Fibroblast of skin of right quadriceps (primary cell): Measurements from ENCODE around the gene AKT2.

ENCODE experiments used
- DNase-seq: peaks from one replicate; pipeline ENCODE4 v3.0.0-alpha.2; 2013

AKT2 gene

DNA sequence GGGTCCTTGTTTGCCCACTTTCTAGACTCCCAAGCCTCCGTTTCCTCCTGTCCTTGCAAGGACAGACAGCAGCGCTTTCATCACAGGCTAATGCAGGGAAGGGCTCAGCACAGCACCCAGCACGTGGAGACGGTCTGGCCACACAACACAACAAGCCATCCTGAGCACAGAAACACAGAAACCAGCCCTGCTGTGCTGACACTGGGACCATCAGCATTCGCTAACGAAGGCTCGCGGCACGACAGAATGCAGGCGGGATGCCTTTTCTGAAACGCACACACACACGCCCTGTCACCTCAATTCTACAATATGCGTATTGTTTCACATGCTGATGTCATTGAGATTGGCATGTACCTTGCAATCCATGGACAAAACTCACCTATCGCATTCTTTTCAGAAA lies 12.9 kb downstream of the AKT2 start:
- no peak for DNase-seq

- no peak for DNase-seq
Measured at GRCh38 chr19:40271706-40272105, 13.4 kb downstream of the AKT2 start.

- no peak for DNase-seq
Measured at GRCh38 chr19:40270362-40271089, 14.6 kb downstream of the AKT2 start.

DNA sequence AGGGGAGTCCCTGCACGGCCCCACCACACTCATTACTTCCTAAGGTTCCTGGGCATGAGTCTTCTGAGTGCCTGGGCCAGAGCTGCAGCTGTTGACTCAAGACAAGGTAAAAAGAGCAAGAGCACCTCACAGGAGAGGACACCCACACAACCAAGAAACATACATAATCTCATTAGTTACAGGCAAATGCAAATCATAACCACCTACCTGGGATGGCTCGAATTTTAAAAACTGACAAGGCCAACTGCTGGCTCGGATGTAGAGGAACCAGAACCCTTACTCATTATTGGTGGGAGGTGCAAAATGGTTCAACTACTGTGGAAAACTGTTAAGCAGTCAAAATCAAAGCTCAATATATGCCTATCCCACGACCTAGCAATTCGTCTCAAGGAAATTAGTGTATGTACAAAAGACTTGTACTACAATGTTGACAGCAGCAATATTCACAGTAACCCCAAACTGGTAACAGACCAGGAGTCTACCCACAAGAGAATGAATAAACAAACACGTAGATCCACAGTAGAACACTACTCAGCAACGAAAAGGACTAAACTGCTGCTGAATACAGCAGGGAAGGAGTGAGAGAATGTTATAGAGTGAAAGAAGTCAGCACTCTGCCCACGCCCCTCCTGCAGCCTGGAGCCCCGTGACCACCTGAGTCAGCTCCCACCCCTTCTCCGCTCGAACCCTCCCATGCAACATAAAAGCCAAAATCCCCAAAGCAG lies 15.8 kb downstream of the AKT2 start:
- DNase-seq = no peak

DNA sequence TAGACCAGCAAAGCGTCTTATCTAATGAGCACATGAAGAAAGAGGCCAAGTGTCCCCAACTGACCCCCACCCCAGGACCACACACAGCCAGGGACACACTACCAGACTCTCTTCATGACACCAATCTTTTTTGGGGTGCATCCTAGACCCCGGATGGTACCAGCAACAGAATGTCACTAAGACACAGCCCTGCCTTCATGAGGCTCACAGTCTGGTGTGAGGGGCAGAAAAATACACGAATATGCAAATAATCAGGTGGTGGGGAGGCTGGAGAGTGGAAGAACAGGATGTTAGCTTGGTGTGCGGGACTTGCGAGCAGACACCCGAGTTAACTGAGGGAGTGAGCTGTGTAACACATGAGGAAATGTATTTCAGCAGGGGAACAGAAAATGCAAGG lies 17.5 kb downstream of the AKT2 start:
- DNase-seq = no peak

DNA sequence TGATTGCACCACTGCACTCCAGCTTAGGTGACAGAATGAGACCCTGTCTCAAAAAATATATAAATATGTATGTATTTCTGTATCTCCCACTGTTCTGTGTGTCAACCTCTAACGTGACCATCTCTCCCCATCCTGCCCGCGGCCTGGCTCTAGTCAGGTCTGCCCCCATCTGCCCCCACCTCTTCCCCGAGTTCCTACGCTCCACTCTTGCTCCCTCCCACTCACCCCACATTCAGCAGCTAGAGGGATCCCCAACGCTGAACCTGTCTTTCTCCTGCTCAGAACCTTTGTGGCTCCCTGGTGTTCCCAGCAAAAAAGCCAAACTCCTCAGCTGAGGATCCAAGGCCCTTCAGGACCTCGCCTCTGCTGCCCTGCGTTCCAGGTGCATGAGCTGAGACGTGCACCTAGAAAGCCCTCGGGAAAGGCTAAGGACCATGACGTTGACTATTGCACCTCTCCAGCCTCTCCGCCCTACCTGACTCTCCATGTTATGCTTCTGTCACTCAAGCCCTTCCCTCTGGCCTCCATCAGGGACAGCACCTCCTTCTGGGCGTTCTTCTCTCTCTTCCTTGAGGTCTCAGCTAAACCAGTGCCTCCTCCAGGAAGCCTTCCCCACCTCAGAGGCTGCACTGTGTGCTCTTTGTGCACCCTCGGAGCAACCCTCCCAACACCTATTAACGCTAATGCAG lies 18.1 kb downstream of the AKT2 start:
- DNase-seq = no peak

DNA sequence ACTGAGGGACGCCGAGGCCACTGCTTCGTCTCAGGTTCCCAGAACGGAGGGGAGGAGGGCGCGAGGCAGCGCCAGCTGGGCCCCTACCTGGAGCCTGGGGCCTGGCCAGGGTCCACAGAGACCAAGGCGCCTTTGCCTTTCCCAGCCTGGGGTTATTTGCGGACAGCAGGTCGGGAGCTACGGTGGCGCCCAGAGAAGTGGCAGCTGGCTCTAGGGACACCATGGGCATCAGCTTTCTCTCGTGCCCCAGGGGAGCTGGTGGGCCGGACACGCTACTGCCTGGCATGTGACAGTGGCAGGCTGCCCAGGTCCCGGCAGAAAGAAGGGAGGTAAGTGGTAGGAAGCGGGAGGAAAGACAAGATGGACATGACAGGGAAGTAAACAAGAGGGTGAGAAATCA lies 19.0 kb downstream of the AKT2 start:
- no peak for DNase-seq

- DNase-seq = no peak
Measured at GRCh38 chr19:40265763-40266099, 19.4 kb downstream of the AKT2 start.

DNA sequence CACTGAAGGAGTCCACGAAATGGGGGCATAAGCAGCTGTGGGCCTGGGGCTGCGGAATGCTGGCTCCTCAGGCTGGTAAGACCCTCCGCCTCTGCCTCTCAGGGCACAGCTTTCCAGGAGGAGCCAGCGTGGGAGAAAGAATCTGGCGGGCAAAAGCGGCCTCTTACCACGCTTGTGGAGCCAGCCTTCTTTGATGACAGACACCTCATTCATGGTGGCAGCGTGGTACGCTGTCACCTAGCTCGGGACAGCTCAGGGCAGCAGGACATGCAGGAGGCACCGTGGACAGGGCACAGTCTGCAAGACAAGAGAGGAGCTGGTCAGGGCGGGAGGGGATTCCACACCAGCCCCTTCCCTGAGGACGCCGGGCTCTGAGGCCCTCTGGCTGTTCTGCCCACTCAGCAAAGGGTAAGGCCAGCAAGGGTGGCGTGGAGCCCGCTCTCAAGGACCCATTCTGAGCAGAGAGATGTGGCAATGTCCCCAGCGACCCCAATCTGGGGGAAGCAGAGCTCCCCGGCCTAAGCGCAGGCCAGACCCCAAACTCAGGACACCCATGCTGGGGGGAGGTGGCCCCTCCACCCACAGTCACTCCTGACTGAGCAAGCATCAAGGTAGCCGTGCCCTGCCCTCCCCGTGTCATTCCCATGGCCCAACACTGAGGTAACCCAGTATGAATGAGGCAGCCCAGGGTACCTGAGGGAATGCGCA lies 19.9 kb downstream of the AKT2 start:
- no peak for DNase-seq

DNA sequence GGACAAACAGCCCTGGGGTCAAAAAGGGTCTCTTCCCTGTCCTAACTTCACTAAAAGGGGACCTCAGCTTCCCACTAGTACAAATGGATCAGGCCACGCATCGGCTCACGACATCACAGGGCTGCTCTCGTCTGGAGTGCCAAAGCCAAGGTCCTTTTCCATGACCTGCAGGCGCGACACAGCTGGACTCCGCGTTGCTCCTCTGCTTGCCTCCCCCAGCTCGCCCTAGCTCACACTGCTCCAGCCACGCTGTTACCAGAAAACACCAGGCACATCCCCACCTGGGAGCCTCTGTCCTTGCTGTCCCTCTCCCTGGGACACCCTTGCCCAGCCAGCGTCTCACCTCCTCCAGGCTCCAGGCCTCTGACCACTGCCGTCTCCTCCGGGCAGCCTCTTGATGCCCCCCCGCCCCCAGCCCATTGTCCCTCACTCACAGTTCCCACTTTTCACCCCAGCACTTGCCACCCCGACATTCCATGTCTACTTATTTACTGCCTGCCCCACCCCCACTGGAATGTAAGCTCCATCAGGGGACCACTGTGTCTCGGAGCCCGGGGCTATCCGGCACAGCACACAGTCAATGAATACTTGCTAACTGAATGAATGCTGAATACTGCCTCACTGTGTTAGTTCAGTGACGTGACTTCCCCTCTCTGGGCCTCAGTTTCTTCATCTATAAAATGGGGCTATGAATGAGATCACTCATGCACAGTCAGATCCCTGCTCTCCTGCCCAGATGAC lies 20.7 kb downstream of the AKT2 start:
- DNase-seq = no peak

DNA sequence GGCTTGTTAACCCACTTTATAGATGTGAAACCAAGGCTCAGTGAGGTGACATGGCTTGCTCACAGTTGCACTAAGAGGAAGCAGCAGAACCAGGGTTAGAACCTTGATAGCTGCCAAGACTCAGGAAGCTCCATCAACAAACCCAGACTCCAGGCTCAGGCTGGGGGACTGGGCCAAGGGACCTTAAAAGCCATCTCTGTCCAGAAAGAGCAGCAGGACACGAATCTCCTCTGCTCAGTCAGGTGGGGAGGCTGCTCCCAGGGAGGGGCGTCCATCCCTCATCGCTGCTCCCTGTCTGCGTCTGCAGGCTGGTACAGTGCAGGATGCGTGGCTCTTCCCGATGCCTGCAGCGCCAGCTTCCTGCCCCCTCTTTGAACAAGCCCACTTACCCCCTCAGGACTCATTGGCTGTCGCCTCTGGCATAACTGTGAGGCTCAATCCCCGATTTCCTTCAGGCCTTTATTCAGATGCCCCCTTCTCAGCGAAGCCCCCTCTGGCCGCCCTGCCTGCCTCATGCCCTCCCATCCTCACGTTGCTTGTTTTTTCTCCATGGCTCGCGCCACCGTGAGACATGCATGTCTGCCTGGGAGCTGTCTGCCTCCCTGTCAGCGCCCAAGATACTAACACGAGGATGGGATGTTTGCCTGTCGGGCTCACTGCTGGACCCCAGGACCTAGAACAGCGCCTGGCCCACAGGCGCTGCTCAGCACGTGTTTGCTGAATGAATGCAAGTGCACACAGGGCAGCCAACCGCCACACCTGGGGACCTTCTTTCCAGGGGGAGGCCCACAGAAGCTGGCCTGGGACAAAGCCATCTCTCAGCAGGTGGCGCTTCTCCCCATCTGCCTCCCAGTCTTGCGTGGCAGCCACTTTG lies 21.5 kb downstream of the AKT2 start:
- no peak for DNase-seq

GRCh38 chr19:40262422-40262821 lies 22.7 kb downstream of the AKT2 start:
- no peak for DNase-seq

DNA sequence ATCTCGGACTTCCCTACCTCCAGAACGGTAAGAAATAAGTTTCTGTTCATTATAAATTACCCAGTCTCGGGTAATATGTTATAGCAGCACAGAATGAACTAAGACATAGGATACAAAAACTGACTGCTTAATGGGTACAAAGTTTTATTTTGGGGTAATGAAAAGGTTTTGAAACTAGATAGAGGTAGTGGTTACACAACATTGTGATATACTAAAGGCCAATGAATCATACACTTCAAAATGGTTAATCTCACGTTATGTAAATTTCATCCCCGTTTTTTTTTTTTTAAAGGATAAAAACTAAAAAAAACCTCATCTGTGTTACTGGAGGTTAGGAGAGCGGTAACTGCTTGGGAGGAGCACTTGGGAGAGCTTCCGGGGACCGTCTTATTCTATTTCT lies 23.5 kb downstream of the AKT2 start:
- DNase-seq = no peak

GRCh38 chr19:40257096-40257517 lies 28.0 kb downstream of the AKT2 start:
- no peak for DNase-seq

DNA sequence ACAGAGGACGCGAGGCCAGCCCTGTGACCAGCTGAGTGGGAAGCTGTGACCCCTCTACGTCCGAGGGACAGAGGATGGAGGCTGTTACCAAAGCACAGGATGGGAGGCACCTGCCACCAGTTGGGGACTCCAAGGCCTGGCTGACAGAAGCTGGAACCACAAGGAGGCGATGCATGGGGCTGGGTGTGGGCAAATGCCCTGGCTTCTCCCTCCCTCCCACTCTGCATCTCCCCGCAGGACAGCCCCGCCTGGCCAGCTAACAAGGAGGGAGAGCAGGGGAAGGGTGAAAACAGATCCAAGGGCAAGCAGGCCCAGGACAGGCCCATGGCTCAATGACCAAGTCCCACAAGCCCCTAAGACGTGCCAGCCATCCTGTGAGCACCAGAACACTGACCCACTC lies 28.6 kb downstream of the AKT2 start:
- DNase-seq = no peak

- DNase-seq = no peak
Measured at GRCh38 chr19:40255619-40256166, 29.5 kb downstream of the AKT2 start.

DNA sequence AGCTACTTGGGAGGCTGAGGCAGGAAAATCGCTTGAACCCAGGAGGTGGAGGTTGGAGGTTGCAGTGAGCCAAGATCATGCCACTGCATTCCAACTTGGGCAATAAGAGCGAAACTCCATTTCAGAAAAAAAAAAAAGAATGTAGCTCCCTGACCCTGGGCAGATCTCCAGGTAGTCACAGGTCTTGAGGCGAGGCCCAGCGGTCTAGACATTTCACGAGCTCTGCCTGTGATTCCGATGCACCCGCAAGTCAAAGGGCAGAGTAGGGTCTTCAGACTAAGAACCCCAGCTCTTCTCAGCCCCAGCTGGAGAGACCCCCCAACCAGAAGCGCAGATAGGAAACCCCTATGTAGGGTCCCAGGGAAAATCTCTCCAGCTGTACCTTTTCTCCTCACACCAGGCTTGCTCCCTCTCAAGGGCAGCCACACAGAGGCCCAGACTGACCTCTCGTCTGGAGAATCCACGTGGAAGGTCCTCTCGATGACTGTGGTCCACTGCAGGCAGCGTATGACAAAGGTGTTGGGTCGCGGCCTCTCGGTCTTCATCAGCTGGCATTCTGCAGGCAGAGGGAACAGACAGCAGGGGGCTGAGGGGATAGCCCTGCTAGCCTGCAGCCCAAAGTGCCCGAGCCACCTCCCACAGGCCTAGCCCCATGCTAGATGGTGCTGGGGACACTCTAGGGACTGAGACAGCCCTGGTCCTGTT lies 30.3 kb downstream of the AKT2 start:
- no peak for DNase-seq

GRCh38 chr19:40253611-40254092 lies 31.5 kb downstream of the AKT2 start:
- DNase-seq = no peak

- no peak for DNase-seq
Measured at GRCh38 chr19:40252395-40252794, 32.8 kb downstream of the AKT2 start.

DNA sequence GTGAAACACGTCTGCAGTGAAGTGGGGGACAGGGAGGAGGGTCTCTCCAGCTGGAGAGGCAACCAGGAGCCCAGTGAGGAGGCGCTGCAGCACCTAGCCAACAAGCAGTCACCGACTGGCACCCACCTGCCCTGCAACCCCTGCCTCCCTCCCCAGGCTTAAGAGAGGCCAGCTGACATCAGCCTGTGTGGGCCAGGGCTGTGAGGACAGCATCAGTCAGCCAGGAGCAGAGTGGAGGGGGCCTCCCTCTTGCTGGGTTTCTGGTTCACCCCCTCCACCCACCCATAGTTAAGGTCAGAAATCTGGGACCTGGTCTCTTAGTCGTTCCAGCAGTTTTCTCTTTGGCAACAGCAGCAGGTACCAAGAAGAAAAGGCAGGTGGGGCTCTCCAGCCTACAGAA lies 33.2 kb downstream of the AKT2 start:
- DNase-seq = no peak

- no peak for DNase-seq
Measured at GRCh38 chr19:40251244-40251643, 33.9 kb downstream of the AKT2 start.
